Measurements from ENCODE around the gene SLC16A9.

- TF ChIP-seq, protein P1, sequence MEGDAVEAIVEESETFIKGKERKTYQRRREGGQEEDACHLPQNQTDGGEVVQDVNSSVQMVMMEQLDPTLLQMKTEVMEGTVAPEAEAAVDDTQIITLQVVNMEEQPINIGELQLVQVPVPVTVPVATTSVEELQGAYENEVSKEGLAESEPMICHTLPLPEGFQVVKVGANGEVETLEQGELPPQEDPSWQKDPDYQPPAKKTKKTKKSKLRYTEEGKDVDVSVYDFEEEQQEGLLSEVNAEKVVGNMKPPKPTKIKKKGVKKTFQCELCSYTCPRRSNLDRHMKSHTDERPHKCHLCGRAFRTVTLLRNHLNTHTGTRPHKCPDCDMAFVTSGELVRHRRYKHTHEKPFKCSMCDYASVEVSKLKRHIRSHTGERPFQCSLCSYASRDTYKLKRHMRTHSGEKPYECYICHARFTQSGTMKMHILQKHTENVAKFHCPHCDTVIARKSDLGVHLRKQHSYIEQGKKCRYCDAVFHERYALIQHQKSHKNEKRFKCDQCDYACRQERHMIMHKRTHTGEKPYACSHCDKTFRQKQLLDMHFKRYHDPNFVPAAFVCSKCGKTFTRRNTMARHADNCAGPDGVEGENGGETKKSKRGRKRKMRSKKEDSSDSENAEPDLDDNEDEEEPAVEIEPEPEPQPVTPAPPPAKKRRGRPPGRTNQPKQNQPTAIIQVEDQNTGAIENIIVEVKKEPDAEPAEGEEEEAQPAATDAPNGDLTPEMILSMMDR (IDR thresholded peaks at IDR 0.05) = no peak
- no peak for TF ChIP-seq POLR2A (IDR thresholded peaks at IDR 0.05)
Measured at GRCh38 chr10:59657724-59658123, 51.9 kb downstream of the SLC16A9 start.

Measured in thyroid gland (tissue), 4 donors.